IgD-negative memory B cell (primary cell): ENCODE data around the gene ITGAE. TPM values are rescaled to one million over a fixed set of nuclear protein-coding genes. Genes with fewer than 3 reads are reported as not detected.

ENCODE experiments used
- H3K27ac Mint-ChIP-seq, 3 donors: one replicate each; pipeline ENCODE4 v1.8.0; 2020 to 2022; ENCODE audit warnings: mild to moderate bottlenecking in 3 of 3, mixed read lengths in 3 of 3, moderate library complexity in 1 of 3
- H3K27me3 Mint-ChIP-seq: one replicate; pipeline ENCODE4 v1.8.0; 2021; ENCODE audit warnings: mixed read lengths
- H3K36me3 Mint-ChIP-seq: one replicate; pipeline ENCODE4 v1.8.0; 2020; ENCODE audit warnings: mild to moderate bottlenecking, mixed read lengths
- H3K4me1 Mint-ChIP-seq, 3 donors: one replicate each; pipeline ENCODE4 v1.8.0; 2020 to 2022; ENCODE audit warnings: mixed read lengths in 3 of 3, mild to moderate bottlenecking in 1 of 3
- H3K4me3 Mint-ChIP-seq, 4 donors: one replicate each; pipeline ENCODE4 v1.8.0; 2020 to 2022; ENCODE audit warnings: mild to moderate bottlenecking in 4 of 4, mixed read lengths in 4 of 4, moderate library complexity in 3 of 4
- H3K9me3 Mint-ChIP-seq, 3 donors: one replicate each; pipeline ENCODE4 v1.8.0; 2020 to 2021; ENCODE audit warnings: mixed read lengths in 3 of 3, mild to moderate bottlenecking in 1 of 3
- polyA plus RNA-seq: library from polyadenylated mRNA; unstranded; fragments of 300-500 nt; fragmentation: Illumina TruSeq; gene quantifications from one replicate; pipeline ENCODE4 v1.2.3, GENCODE V29; 2021

ITGAE gene
- polyA plus RNA-seq, 1 donor from 2014 or later: 125 TPM

DNA sequence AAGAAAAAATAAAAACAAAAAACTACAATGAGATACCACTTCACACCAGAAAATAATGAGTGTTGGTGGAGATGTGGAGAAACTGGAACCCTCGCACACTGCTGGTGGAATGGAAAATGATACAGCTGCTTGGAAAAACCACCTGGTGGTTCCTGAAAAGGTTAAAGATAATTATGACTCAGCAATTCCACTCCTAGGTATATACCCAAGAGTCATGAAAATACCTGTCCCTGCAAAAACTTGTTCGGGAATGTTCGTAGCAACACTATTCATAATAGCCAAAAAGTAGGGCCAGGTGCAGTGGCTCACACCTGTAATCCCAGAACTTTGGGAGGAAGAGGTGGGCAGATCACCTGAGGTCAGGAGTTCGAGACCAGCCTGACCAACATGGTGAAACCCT is 8.1 kb upstream of the ITGAE start:
- Mint-ChIP-seq H3K36me3 (peaks cover under 1% of the 10 kb centered on the region), H3K27ac (peak overlapping the region in 1 of 3 donors; percentile 4), H3K27me3 (no peaks in the 10 kb centered on the region), H3K9me3 (no peaks in the 10 kb centered on the region), H3K4me3 (no peak overlapping the region), H3K4me1 (peaks cover 24 to 35% (median 25%) of the 10 kb centered on the region in 3 donors)

- H3K36me3 Mint-ChIP-seq: peaks cover 2% of the 10 kb centered on the region
Observed at GRCh38 chr17:3808701-3809100, 7.7 kb upstream of the ITGAE start.

GRCh38 chr17:3805581-3805980 is 4.6 kb upstream of the ITGAE start:
- peak overlapping the region in 1 of 4 donors; percentile 55 for H3K4me3 Mint-ChIP-seq
- H3K27ac Mint-ChIP-seq: peak overlapping the region in 1 of 3 donors; percentile 86
- H3K9me3 Mint-ChIP-seq: no peaks in the 10 kb centered on the region
- peaks cover 24 to 33% (median 25%) of the 10 kb centered on the region in 3 donors for H3K4me1 Mint-ChIP-seq
- no peaks in the 10 kb centered on the region for H3K27me3 Mint-ChIP-seq
- H3K36me3 Mint-ChIP-seq: peaks cover 2% of the 10 kb centered on the region

More at GRCh38 chr17:3808701-3809100, 7.7 kb upstream of the ITGAE start:
- Mint-ChIP-seq H3K4me1 (peaks cover 28 to 39% (median 30%) of the 10 kb centered on the region in 3 donors), H3K9me3 (no peaks in the 10 kb centered on the region), H3K27me3 (no peaks in the 10 kb centered on the region), H3K27ac (peak overlapping the region in 2 of 3 donors; percentile 4 to 6), H3K4me3 (peak overlapping the region in 1 of 4 donors; percentile 28)

DNA sequence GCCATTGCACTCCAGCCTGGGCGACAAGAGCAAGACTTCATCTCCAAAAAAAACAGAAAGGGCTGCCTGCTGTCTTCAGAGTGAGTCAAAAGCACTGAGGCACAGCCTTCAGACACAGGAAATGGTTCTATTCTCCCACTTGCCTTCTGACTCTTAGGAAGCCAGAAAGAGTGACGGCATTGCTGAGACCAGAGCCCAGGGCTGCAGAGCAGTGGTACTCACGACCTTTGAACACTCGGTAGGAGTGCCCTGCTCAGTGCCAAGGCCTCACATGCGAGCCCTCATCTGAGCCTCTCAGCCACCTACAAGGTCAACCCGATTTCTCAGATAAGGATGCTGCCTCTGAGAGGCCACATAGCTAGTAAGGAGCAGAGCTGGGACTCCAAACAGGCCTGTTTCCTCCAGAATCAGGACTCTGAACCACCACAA is 3.5 kb upstream of the ITGAE start:
- H3K4me1 Mint-ChIP-seq: peaks cover 18 to 23% (median 20%) of the 10 kb centered on the region in 3 donors
- no peaks in the 10 kb centered on the region for H3K27me3 Mint-ChIP-seq
- H3K4me3 Mint-ChIP-seq: peak overlapping the region; percentile 69 to 87 (median 81)
- no peaks in the 10 kb centered on the region for H3K9me3 Mint-ChIP-seq
- H3K36me3 Mint-ChIP-seq: peaks cover 2% of the 10 kb centered on the region
- peak overlapping the region; percentile 79 to 93 (median 87) for H3K27ac Mint-ChIP-seq

DNA sequence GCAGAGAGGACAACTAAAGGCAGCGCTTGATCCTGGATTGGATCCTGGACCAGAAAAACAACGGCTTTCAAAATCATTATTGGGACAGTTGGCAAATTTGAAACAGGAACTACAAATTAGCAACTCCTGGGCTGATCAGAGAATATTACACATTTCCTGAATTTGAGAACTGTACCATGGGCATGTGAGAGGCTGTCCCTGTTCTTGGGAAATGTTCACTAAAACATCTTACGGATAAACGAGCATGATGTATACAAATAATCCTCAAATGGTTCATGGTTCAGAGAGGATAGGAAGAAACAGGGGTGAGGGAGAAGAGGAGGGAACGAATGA is 2.3 kb upstream of the ITGAE start:
- peak overlapping the region in 2 of 4 donors; percentile 48 to 72 for H3K4me3 Mint-ChIP-seq
- H3K36me3 Mint-ChIP-seq: peaks cover 2% of the 10 kb centered on the region
- peak overlapping the region in 1 of 3 donors; percentile 14 for H3K27ac Mint-ChIP-seq
- H3K27me3 Mint-ChIP-seq: no peaks in the 10 kb centered on the region
- H3K9me3 Mint-ChIP-seq: no peaks in the 10 kb centered on the region
- H3K4me1 Mint-ChIP-seq: peaks cover 21 to 28% (median 26%) of the 10 kb centered on the region in 3 donors

DNA sequence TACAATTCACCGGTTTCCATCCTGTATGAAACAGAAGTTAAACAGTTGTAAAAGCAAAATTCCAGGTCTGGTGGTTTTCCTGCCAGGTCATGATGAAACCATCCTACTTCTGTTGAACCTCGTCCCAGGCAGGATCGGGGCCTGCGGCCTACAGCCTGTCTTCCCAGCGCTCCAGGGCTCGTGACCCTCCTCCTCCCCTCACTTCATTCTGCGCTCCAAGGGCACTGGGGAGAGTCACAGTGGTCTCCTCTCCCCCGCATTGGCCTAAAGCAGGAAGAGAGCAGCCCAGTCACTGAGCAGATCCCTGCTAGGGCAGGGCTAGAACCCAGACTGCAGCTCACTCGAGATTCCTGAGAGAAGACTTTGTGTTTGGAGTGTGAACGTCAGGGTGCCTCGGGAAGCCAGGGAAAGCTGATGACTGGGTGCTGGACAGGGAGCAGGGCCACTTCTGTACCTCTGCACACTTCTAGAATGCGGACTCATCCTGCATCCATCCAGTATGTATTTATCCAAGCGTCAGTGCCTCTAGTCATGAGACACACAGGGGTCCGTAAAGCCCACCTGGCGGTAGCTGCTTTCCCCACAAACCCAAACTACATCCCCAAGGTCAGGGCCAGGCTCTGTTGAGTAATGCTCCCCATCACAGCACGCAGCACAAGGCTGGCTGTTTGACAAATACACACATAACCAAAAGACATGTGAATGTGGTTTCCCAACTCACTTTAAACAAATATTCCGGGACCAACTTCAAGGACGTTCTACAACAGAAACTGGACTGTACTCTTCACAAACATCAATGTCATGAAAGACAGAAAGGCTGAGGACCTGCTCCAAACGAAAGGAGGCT is 1.7 kb upstream of the ITGAE start:
- Mint-ChIP-seq H3K4me1 (peaks cover 19 to 31% (median 28%) of the 10 kb centered on the region in 3 donors), H3K36me3 (peaks cover 2% of the 10 kb centered on the region), H3K9me3 (no peaks in the 10 kb centered on the region), H3K27me3 (no peaks in the 10 kb centered on the region), H3K4me3 (peak overlapping the region in 1 of 4 donors; percentile 72), H3K27ac (peak overlapping the region in 1 of 3 donors; percentile 14)

DNA sequence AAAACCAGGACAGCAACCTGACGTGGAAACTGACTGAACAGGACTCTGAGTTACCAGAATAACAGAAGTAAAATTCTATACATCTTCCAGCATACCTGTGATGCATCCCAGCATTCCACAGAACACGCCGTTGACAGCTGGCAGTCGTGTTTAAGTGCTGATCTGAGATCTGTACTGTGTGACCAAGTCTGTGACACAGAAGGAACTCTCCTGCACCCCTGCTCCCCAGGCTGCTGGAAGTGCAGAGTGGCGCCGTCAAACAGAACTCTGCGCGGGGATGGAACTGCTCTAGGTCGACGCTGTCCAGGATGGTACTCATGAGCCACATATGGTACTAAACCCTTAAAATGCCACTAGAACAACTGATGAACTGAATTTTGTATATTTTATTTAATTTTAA is 804 bp upstream of the ITGAE start:
- Mint-ChIP-seq H3K9me3 (no peaks in the 10 kb centered on the region), H3K27ac (no peak overlapping the region), H3K4me1 (peaks cover 23 to 30% (median 29%) of the 10 kb centered on the region in 3 donors), H3K27me3 (no peaks in the 10 kb centered on the region), H3K4me3 (no peak overlapping the region), H3K36me3 (peaks cover 2% of the 10 kb centered on the region)

DNA sequence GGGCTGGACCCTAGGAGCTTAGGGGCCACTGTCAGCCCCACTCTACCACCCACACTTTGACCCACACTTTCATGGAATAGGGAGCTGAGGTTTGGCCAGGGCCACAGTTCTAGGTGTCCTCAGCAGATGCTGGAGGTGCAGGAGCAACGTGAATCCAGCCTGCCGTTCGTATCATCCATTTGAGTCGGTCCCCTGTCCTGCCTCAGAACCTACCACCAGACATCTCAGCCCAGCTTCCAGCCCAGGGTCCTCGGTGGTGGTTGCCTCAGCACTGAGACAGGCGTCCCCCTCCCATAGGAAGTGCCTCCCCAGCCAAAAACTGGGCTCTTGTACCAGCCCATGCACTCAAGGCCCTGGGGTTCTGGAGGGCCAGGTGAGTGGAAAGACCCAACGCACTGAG is 359 bp upstream of the ITGAE start:
- Mint-ChIP-seq H3K27me3 (no peaks in the 10 kb centered on the region), H3K27ac (no peak overlapping the region), H3K4me1 (peaks cover 27 to 34% (median 33%) of the 10 kb centered on the region in 3 donors), H3K4me3 (no peak overlapping the region), H3K9me3 (no peaks in the 10 kb centered on the region), H3K36me3 (peaks cover 2% of the 10 kb centered on the region)

DNA sequence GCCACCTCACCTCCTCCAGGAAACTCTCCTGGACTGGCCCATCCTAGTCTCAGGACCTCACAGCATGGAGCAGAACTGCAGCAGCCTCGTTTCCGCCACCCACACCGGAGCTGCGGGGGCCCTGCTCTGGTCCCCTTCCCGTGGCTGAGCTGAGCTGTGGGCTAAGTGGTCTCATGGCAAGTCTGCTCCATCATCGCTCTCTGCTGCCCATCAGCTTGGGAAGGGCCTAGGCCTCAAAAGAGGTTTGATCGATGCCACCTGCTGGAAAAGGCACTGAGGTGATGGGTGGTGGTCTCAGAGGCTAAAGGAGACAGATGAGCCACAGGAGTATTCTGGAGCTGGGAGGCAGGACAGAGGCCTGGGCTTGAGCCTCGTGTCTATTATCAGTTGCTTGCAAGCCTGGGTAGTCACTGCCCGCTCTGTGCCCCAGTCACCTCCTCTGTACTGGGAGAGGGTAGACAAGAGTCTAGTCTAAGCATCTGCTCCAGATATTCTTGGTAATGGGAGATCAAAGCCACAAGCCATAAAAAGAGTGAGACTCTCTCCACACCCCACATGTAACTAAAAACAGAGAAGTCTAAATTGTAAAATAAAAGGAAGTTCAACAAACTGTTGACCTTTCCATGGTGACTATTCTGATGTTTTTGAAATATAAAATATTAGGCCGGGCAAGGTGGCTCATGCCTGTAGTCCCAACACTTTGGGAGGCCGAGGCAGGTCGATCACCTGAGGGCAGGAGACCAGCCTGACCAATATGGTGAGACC is 1.6 kb downstream of the ITGAE start:
- no peaks in the 10 kb centered on the region for H3K27me3 Mint-ChIP-seq
- peak overlapping the region; percentile 19 to 97 (median 70) for H3K27ac Mint-ChIP-seq
- peak overlapping the region in 1 of 4 donors; percentile 12 for H3K4me3 Mint-ChIP-seq
- peaks cover 28 to 37% (median 34%) of the 10 kb centered on the region in 3 donors for H3K4me1 Mint-ChIP-seq
- no peaks in the 10 kb centered on the region for H3K9me3 Mint-ChIP-seq
- H3K36me3 Mint-ChIP-seq: peaks cover 2% of the 10 kb centered on the region

- peaks cover 21 to 31% (median 30%) of the 10 kb centered on the region in 3 donors for H3K4me1 Mint-ChIP-seq
- H3K27ac Mint-ChIP-seq: peak overlapping the region; percentile 23 to 97 (median 86)
- H3K36me3 Mint-ChIP-seq: no peaks in the 10 kb centered on the region
- H3K27me3 Mint-ChIP-seq: no peaks in the 10 kb centered on the region
- peak overlapping the region in 3 of 4 donors; percentile 10 to 91 (median 85) for H3K4me3 Mint-ChIP-seq
- no peaks in the 10 kb centered on the region for H3K9me3 Mint-ChIP-seq
Observed at GRCh38 chr17:3798273-3799180, 2.5 kb downstream of the ITGAE start.

- H3K4me3 Mint-ChIP-seq: peak overlapping the region; percentile 21 to 78 (median 52)
Observed at GRCh38 chr17:3796822-3797170, 4.2 kb downstream of the ITGAE start.

GRCh38 chr17:3796110-3796821 is 4.7 kb downstream of the ITGAE start:
- H3K4me1 Mint-ChIP-seq: peaks cover 21 to 29% (median 26%) of the 10 kb centered on the region in 3 donors
- peak overlapping the region; percentile 21 to 78 (median 52) for H3K4me3 Mint-ChIP-seq
- H3K27ac Mint-ChIP-seq: peak overlapping the region; percentile 33 to 97 (median 91)
- H3K36me3 Mint-ChIP-seq: no peaks in the 10 kb centered on the region
- no peaks in the 10 kb centered on the region for H3K27me3 Mint-ChIP-seq
- no peaks in the 10 kb centered on the region for H3K9me3 Mint-ChIP-seq

More at GRCh38 chr17:3796822-3797170, 4.2 kb downstream of the ITGAE start:
- H3K9me3 Mint-ChIP-seq: no peaks in the 10 kb centered on the region
- peak overlapping the region; percentile 33 to 97 (median 91) for H3K27ac Mint-ChIP-seq
- no peaks in the 10 kb centered on the region for H3K36me3 Mint-ChIP-seq
- no peaks in the 10 kb centered on the region for H3K27me3 Mint-ChIP-seq
- H3K4me1 Mint-ChIP-seq: peaks cover 21 to 29% (median 26%) of the 10 kb centered on the region in 3 donors

- peaks cover 21 to 28% (median 26%) of the 10 kb centered on the region in 3 donors for H3K4me1 Mint-ChIP-seq
- no peaks in the 10 kb centered on the region for H3K36me3 Mint-ChIP-seq
- no peaks in the 10 kb centered on the region for H3K9me3 Mint-ChIP-seq
- H3K27me3 Mint-ChIP-seq: no peaks in the 10 kb centered on the region
- peak overlapping the region; percentile 73 to 97 (median 78) for H3K27ac Mint-ChIP-seq
- peak overlapping the region; percentile 29 to 92 (median 70) for H3K4me3 Mint-ChIP-seq
Observed at GRCh38 chr17:3795390-3796102, 5.4 kb downstream of the ITGAE start.
